ENCODE data around the gene F10. TPM values are rescaled to one million over a fixed set of nuclear protein-coding genes. Genes with fewer than 3 reads are reported as not detected.

F10 gene
- total RNA-seq, 2 experiments from 2014 or later: not detected

DNA sequence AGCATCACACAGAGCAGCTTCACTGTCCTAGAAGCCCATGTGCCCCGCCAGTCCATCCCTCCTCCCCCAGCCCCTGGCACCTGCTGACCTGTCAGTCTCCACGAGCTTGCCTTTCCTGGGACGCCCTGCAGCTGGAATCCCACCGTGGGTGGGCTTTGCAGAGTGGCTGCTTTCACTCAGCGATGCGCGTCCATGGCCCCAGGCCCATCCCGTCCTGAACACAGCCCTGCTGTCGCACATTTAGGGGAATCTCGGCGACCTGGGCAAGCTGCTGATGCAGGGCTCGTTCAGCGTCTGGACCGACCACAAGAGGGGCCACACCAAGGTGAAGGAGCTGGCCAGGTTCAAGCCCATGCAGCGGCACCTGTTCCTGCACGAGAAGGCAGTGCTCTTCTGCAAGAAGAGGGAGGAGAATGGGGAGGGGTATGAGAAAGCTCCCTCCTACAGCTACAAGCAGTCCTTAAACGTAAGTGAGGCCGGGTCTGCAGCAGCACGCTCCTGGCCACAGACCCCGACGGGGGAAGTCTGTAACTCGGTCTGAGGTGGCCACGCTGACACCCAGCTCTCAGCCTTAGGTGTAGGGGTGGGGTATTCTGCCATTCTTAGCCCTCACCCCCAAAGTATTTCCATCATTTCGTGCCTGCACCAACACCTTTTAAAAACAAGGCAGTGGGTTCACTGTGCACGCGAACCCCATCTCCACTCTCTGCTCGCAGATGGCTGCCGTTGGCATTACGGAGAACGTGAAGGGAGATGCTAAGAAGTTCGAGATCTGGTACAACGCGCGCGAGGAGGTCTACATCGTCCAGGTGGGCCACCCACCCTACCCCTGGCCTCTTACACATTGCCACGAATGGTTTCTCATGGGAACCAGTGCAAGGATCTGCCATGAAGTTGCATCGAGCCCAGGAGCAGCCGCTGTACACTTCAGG is 35.3 kb upstream of the F10 start:
- Histone ChIP-seq H2AFZ (ENCODE audit: low read length) (no peak overlapping the region), H3K36me3 (ENCODE audit: insufficient read depth, low read length) (no peaks in the 10 kb centered on the region), H3K4me1 (ENCODE audit: insufficient read depth, low read length, poor library complexity, severe bottlenecking) (no peaks in the 10 kb centered on the region), H3K4me3 (ENCODE audit: low read depth, low read length, poor library complexity, severe bottlenecking) (no peak overlapping the region), H3K79me2 (ENCODE audit: insufficient read depth, low read depth, low read length) (no peaks in the 10 kb centered on the region), H3K9me2 (ENCODE audit: insufficient read depth, low read length) (no peaks in the 10 kb centered on the region), H3K4me2 (ENCODE audit: low read length) (no peak overlapping the region), H3K27ac (ENCODE audit: low read depth, low read length, poor library complexity, severe bottlenecking) (no peak overlapping the region), H3K9me3 (ENCODE audit: low read length) (no peaks in the 10 kb centered on the region), H4K20me1 (ENCODE audit: insufficient read depth, low read length) (no peaks in the 10 kb centered on the region)
- POLR2A ChIA-PET: interaction anchor here (0.6 kb wide), 1 partner anchor 296 kb away, joined by 3 read pairs; no protein-coding TSS in a partner anchor
- intact Hi-C loops (cut with micrococcal nuclease; ENCODE audit: unreplicated experiment): no loop called here
- no peak for DNase-seq (ENCODE audit: low spot score)
- BruUV-seq (replicated peaks): no TSS peak
- TF ChIP-seq EZH2phosphoT487 (IDR thresholded peaks at IDR 0.05; ENCODE audit: borderline replicate concordance, low read depth, low read length): no peak
- TF ChIP-seq, protein P1, sequence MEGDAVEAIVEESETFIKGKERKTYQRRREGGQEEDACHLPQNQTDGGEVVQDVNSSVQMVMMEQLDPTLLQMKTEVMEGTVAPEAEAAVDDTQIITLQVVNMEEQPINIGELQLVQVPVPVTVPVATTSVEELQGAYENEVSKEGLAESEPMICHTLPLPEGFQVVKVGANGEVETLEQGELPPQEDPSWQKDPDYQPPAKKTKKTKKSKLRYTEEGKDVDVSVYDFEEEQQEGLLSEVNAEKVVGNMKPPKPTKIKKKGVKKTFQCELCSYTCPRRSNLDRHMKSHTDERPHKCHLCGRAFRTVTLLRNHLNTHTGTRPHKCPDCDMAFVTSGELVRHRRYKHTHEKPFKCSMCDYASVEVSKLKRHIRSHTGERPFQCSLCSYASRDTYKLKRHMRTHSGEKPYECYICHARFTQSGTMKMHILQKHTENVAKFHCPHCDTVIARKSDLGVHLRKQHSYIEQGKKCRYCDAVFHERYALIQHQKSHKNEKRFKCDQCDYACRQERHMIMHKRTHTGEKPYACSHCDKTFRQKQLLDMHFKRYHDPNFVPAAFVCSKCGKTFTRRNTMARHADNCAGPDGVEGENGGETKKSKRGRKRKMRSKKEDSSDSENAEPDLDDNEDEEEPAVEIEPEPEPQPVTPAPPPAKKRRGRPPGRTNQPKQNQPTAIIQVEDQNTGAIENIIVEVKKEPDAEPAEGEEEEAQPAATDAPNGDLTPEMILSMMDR (conservative IDR thresholded peaks at IDR 0.05; ENCODE audit: low read length): no peak
- CTCF ChIA-PET (ENCODE audit: unreplicated experiment): no interaction called here

DNA sequence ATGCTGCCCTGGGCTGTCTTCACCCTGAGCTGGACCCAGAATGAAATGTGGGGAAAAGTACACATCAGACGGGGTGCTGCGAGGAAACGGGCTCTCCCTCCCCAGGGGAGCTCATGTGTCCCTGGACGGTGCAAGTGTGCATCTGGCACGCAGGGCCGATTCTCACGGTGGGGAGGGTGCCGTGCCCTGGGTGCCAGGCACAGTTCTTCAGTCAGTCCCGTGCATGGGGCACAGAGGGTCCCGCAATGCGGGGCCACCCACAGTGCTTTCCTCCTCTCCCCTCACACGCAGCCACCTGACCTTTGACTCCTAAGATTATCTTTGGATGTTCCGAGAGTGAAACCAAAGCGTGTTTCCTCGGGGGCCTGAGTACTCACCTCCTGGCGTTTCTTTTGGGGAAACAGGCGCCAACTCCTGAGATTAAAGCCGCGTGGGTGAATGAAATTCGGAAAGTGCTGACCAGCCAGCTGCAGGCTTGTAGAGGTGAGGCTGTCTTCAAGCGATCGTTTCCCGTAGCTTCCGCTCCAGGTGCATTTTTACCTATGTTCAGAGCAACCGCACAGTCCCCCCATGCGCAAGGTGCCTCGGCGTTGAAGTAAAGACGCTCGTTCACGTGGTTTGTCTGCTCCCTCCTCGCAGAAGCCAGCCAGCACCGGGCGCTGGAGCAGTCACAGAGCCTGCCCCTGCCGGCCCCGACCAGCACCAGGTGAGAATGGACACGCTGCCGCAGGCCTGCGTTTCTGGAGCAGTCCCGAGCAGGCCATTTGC is 34.5 kb upstream of the F10 start:
- Histone ChIP-seq H3K9me2 (ENCODE audit: insufficient read depth, low read length) (no peaks in the 10 kb centered on the region), H3K27ac (ENCODE audit: low read depth, low read length, poor library complexity, severe bottlenecking) (no peak overlapping the region), H4K20me1 (ENCODE audit: insufficient read depth, low read length) (no peaks in the 10 kb centered on the region), H2AFZ (ENCODE audit: low read length) (no peak overlapping the region), H3K4me1 (ENCODE audit: insufficient read depth, low read length, poor library complexity, severe bottlenecking) (no peaks in the 10 kb centered on the region), H3K4me2 (ENCODE audit: low read length) (no peak overlapping the region), H3K79me2 (ENCODE audit: insufficient read depth, low read depth, low read length) (no peaks in the 10 kb centered on the region), H3K36me3 (ENCODE audit: insufficient read depth, low read length) (no peaks in the 10 kb centered on the region), H3K4me3 (ENCODE audit: low read depth, low read length, poor library complexity, severe bottlenecking) (no peak overlapping the region), H3K9me3 (ENCODE audit: low read length) (no peaks in the 10 kb centered on the region)
- no peak for DNase-seq (ENCODE audit: low spot score)
- ChIA-PET POLR2A (no interaction called here), CTCF (ENCODE audit: unreplicated experiment) (no interaction called here)
- BruUV-seq (replicated peaks): no TSS peak
- TF ChIP-seq, protein P1 (conservative IDR thresholded peaks at IDR 0.05; ENCODE audit: low read length): no peak
- no peak for TF ChIP-seq EZH2phosphoT487 (IDR thresholded peaks at IDR 0.05; ENCODE audit: borderline replicate concordance, low read depth, low read length)
- intact Hi-C loops (cut with micrococcal nuclease; ENCODE audit: unreplicated experiment): no loop called here

Measured in OCI-LY7 (cell line).